ENCODE data around the gene C2CD2.

Gene C2CD2

GRCh38 chr21:41908829-41909228, 45.0 kb downstream of the C2CD2 start:
- no peak for DNase-seq (ENCODE audit: low read depth)

DNA sequence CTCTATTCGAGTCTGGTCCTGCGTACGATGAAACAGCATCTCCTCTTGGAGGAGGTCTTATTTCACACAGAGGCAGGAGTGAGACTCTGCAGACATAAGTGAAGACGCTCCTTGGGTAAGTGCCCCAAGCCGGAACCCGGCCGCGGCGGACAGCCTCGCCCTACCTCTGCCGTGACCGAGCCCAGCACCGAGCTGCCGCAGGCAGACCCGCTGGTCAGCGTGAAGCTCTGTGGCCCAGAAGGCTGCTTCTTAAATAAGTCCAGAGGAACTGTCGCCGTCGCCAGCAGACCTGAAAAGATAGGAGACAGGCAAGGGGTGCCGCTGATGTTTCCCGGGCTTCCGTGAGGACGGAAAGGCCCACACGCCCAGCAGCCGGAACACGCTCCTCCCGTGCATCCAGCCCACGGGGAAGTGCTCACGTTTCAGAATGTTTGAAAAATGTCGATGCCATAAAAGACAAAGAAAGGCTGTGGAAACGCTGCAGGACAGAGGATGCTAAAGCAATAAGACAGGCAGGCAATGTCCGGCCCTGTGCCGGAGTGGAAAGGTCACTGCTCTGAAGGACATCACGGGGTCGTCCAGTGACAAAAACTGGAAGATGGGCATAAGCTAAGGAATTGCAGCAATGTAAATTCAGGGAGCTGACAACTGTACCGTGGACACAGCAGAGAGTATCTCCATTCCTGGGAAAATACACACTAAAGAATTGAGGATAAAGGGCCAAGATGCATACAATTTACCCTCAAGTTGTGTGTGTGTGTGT, 46.1 kb downstream of the C2CD2 start:
- DNase-seq (ENCODE audit: low read depth), result no peak

DNA sequence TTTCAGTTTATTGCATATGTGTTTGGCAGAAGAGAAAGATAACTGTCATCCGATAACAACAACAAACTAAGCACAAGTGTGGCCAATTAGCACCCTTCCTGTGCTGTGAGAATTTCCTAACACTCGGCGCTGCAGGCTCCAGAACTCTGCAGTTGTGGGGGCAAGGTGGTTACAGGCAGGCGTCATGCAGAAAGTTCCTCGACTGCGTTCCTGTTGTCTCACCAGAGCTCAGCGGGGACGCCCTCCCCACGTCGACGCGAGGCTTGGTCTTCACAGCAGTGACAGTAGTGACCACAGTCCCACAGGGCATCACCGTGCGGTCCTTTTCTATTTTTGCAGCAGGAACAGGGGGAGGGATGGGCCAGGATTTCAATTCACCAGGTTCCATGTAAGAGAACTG, 47.0 kb downstream of the C2CD2 start:
- no peak for DNase-seq (ENCODE audit: low read depth)

- no peak for DNase-seq (ENCODE audit: low read depth)
Observed at GRCh38 chr21:41903559-41904351, 50.1 kb downstream of the C2CD2 start.

- no peak for DNase-seq (ENCODE audit: low read depth)
Observed at GRCh38 chr21:41902946-41903345, 50.9 kb downstream of the C2CD2 start.

DNA sequence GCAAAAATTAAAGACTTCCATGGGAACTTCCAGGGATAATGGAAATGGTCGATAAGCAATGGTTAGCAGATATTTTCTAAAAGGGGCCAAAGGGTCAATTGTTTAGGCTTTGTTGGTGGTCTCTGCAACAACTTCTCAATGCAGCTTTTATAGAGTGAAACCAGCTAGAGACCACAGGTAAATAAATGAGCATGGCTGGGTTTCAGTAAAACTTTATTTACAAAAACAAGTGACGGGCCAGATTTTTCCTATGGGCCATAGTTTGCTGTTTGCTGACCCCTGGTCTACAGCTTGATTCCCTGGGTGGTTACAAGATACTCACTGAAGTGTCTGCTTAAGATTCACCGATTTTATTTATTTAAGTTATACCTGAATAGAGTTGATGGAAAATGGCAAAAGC, 52.0 kb downstream of the C2CD2 start:
- no peak for DNase-seq (ENCODE audit: low read depth)

- no peak for DNase-seq (ENCODE audit: low read depth)
Observed at GRCh38 chr21:41901099-41901498, 52.7 kb downstream of the C2CD2 start.

- DNase-seq (ENCODE audit: low read depth), result no peak
Observed at GRCh38 chr21:41900401-41900800, 53.4 kb downstream of the C2CD2 start.

DNA sequence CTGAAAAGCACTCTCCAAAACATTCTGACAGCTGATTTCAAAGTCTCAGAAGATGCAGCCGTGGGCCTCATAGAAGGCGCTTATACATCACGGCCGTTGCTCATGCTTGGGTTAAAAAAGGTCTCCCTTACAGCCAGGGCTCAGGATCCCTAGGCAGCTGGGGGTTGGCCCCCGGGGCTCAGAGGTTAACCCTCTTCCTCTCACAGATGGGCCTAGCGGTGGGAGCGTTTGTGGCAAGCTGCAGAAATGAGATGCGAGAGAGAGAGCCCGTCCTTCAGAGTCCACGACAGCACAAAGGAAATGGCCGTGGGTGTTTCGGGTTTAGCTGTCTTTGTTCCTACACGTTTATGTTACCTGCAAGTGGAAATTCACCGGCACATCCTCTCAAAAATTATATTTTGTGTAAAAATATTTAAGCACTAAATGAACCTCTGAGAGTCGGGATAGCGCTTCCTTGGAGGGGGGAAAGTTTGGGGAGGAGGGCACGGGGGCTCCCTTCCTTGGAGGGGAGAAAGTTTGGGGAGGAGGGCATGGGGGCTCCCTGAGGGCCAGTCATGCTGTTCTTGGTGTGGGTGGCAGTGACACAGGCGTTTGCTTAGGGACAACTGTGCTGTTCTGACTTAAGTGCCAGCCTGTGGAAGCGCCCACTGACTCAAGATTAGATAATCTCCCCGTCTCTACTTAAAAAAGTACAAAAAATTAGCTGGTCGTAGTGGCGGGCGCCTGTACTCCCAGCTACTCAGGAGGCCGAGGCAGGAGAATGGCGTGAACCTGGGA, 54.2 kb downstream of the C2CD2 start:
- DNase-seq (ENCODE audit: low read depth), result no peak

- DNase-seq (ENCODE audit: low read depth), result no peak
Observed at GRCh38 chr21:41898998-41899397, 54.8 kb downstream of the C2CD2 start.

GRCh38 chr21:41897700-41898099, 56.1 kb downstream of the C2CD2 start:
- DNase-seq (ENCODE audit: low read depth), result no peak

- no peak for DNase-seq (ENCODE audit: low read depth)
Observed at GRCh38 chr21:41897047-41897669, 56.7 kb downstream of the C2CD2 start.

DNA sequence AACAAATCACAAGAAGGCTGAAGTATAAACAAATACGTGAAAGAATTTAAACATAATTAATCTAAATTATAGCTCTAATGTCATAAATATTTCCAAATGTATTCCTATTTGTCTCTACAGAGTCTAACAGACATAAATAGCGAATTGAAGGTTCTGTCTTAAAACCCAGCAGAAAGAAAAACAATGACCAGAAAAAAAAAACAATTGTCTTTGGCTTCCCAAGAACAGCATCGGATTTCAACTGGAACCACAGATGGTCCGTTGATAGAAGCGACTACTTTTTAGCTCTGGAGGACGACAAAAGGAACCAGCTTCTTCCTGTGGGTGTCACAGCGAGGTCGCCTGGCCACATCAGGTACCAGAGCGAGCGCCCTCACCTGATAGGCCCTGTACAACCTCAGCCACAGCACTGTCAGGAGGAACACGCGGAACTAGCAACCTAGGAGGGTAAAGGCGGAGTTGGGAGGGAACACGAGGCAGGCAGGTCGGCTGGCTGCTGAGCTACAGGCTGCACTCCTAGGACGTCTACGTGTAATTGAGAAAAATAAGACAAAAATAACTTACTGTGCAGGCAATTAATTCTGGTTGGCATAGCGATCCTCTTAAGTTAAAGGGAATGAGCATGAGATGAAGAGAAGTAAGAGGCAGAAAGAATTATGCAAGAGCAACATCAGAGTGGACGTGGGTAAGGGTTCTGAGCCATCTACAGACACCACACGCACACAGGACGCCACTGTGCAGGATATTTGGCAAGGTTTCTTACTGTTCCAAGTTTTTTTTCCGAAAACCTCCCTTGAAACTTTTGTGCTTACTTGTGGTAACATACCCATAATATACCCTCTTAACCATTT, 58.0 kb downstream of the C2CD2 start:
- DNase-seq (ENCODE audit: low read depth), result peak; percentile 41

- DNase-seq (ENCODE audit: low read depth), result no peak
Observed at GRCh38 chr21:41894922-41895557, 58.8 kb downstream of the C2CD2 start.

GRCh38 chr21:41894511-41894910, 59.3 kb downstream of the C2CD2 start:
- DNase-seq (ENCODE audit: low read depth), result no peak

- DNase-seq (ENCODE audit: low read depth), result no peak
Observed at GRCh38 chr21:41892726-41893125, 61.1 kb downstream of the C2CD2 start.

DNA sequence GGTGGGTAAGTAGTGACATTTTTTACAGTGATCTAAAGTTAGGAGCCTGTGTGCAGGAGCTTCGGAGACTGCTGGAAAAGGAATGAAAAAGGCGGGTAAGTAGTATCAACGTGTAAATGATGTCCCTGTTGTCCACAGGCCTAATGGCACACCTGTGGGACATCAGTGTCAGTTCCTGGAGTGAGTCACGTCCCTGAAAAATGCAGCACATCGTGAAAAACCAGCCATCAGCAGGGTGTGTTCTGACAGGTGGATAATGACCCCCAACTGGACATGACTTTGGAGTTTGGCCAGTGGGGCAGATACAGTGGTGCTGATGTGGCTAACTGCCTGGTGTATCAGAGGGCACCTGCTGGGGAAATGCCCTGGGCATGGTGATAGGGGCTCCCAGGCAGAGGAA, 62.7 kb downstream of the C2CD2 start:
- no peak for DNase-seq (ENCODE audit: low read depth)

DNA sequence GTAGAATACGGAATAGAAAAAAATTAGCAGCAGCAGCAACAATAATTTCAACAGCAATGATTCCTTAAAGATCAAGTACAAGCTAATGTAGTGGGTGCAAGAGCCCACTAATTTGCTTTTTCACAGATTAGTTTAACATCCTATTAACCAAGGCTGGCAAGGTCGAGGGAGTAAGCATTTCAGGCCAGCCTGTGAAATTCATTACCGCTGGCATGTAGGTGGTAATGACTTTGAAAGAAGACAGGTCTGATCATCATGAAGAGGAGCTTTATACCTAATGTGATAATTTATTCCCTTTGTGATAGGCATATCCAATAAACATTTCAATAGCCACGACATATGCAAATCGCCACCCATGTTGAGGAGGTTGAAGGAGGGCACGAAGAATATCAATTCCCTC, 63.5 kb downstream of the C2CD2 start:
- no peak for DNase-seq (ENCODE audit: low read depth)

DNA sequence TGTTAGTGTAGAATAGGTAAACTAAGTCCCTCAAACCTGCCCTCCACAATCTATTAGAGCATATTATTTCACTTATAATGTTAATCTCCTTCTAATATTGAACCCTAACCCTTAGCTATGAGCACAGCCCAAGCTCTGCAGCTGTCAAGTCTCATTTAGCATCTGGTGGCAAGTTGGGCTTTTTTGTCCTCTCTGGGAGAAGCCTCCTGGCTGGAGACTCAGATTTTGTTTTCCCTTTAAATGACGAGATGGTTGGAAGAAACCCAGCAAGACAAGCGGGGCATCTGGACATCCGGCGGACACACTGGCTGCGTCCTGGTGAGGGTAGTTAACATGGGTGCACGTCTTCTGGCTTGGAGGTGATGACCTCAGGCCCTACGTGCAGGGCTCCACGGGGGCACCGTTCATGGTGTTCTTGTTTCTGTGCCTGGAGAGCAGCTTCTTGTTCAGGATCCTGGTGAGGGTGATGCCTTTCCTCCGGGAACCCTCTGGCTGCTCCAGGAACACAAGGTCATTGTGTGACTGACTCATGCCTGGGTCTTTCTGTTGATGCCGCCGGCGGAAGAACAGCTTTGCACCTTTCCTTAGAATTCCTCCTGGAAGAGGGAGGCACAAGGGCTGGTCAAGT, 65.0 kb downstream of the C2CD2 start:
- no peak for DNase-seq (ENCODE audit: low read depth)

DNA sequence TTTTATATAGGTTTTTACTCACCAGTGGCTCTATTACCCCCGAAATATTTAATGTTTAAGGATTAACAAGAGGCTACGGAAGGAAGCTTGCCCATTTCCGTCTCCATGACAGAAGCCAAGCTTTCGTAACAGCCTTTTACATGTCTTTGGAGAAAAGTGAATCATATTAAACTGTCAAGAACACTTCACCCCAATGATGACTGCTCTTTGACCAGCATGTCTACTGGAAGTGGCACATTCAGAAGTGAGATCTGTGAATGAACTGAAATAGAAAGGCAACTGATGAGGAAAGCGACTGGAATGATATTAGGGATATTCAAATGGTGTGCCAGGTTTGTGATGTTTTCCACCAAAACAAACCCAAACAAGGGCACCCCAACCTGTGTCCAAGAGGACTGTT, 66.2 kb downstream of the C2CD2 start:
- no peak for DNase-seq (ENCODE audit: low read depth)

All from activated T-cell treated with anti-CD3 and anti-CD28 coated beads for 1 hour (primary cell).